Measurements from ENCODE around the gene HBA2. TPM values are rescaled to one million over a fixed set of nuclear protein-coding genes. Genes with fewer than 3 reads are reported as not detected.
A peak's percentile ranks its signal among the peaks of the same experiment; 100 is the strongest.
"Not testable (repeated sequence)": the region's sequence is repeated elsewhere in the genome, so short reads cannot be mapped to it uniquely, and the experiment has no call there.

HBA2 gene
- total and polyA plus RNA-seq, 2 of the 4 experiments (the other 2 are of a cell fraction): not detected

DNA sequence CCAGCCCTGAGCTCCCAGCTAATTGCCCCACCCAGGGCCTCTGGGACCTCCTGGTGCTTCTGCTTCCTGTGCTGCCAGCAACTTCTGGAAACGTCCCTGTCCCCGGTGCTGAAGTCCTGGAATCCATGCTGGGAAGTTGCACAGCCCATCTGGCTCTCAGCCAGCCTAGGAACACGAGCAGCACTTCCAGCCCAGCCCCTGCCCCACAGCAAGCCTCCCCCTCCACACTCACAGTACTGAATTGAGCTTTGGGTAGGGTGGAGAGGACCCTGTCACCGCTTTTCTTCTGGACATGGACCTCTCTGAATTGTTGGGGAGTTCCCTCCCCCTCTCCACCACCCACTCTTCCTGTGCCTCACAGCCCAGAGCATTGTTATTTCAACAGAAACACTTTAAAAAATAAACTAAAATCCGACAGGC lies 2.6 kb upstream of the HBA2 start:
- H3K56ac ChIP-seq (ENCODE audit: extremely low read depth, insufficient read depth, low read length); H3K4me1 ChIP-seq (ENCODE audit: control insufficient read depth, insufficient read depth, low read length); H3K4me3 ChIP-seq (ENCODE audit: insufficient read depth, low read depth, low read length); BruUV-seq (replicated peaks); H3K14ac ChIP-seq (replicated peaks; ENCODE audit: low read depth, low read length); DNase-seq; H3K9me3 ChIP-seq (ENCODE audit: control insufficient read depth, insufficient read depth, low read length); in situ Hi-C loops (cut with MboI; ENCODE audit: low sequenced_read_pairs); H3K18ac ChIP-seq (ENCODE audit: low read depth, low read length); H3K9ac ChIP-seq (ENCODE audit: low read depth, low read length); H3K4me2 ChIP-seq (ENCODE audit: low read depth, low read length); H2BK20ac ChIP-seq (ENCODE audit: low read depth, low read length); H3K27ac ChIP-seq (ENCODE audit: insufficient read depth, low read length); H4K5ac ChIP-seq (ENCODE audit: low read depth, low read length); H3K23ac ChIP-seq (ENCODE audit: low read depth, low read length); POLR2A ChIA-PET (ENCODE audit: unreplicated experiment); H3K4ac ChIP-seq (ENCODE audit: low read depth, low read length); H3K79me1 ChIP-seq (ENCODE audit: low read depth in 1 of 2, low read length in 2 of 2); H2AFZ ChIP-seq (replicated peaks; ENCODE audit: low read length, poor library complexity); intact Hi-C loops (cut with micrococcal nuclease); H3K36me3 ChIP-seq (ENCODE audit: control insufficient read depth, insufficient read depth, low read length); H2BK15ac ChIP-seq (ENCODE audit: low read depth, low read length); H2BK120ac ChIP-seq (ENCODE audit: low read depth, low read length); CTCF ChIA-PET; H4K8ac ChIP-seq (ENCODE audit: low read depth in 2 of 2, low read length in 2 of 2); H2BK5ac ChIP-seq (ENCODE audit: low read depth, low read length, poor library complexity, severe bottlenecking); dilution Hi-C loops (cut with HindIII; ENCODE audit: low sequenced_read_pairs, unreplicated experiment); H2AK9ac ChIP-seq (replicated peaks; ENCODE audit: low read depth, low read length, poor library complexity); H2AK5ac ChIP-seq (ENCODE audit: low read depth, low read length); H4K91ac ChIP-seq (ENCODE audit: insufficient read depth, low read depth, low read length); H4K20me1 ChIP-seq (ENCODE audit: insufficient read depth, low read length); H3K9me1 ChIP-seq (ENCODE audit: insufficient read depth, low read length): not testable (repeated sequence)
- TF ChIP-seq CEBPB (IDR thresholded peaks at IDR 0.05; ENCODE audit: low read depth, low read length) (peak; percentile 31; the same call in 1 of the 2 replicates), MXI1 (IDR thresholded peaks at IDR 0.05; ENCODE audit: borderline replicate concordance, low read depth, low read length) (peak; percentile 54; the same call in 1 of the 2 replicates)
- no CpG with 5 or more reads among the region's 5 CpGs for WGBS, 2 experiments (ENCODE audit: extremely low coverage in 2 of 2, insufficient read length in 1 of 2)
- peak; percentile 64 for ATAC-seq (ENCODE audit: low read depth)
- H3K27me3 ChIP-seq (ENCODE audit: control insufficient read depth, insufficient read depth, low read length): peaks cover 59% of the 10 kb centered on the region
